HepG2 (cell line): ENCODE data around the gene ACSM5. TPM values are rescaled to one million over a fixed set of nuclear protein-coding genes. Genes with fewer than 3 reads are reported as not detected.
A peak's percentile ranks its signal among the peaks of the same experiment; 100 is the strongest.

ENCODE experiments used
- DDIT3 ChIP-seq: sonication (generic); formaldehyde crosslinking; IDR thresholded peaks from 2 replicates; pipeline ENCODE4 v1.4.0; 2020; ENCODE audit warnings: mild to moderate bottlenecking, missing genetic modification reagents
- GFI1 ChIP-seq: sonication (generic); formaldehyde crosslinking; IDR thresholded peaks from 2 replicates; pipeline ENCODE4 v1.5.0; 2020; ENCODE audit warnings: missing genetic modification reagents, mild to moderate bottlenecking, borderline replicate concordance
- HDAC2 ChIP-seq: sonication (generic); formaldehyde crosslinking; IDR thresholded peaks from 2 replicates; pipeline ENCODE4 v1.4.0; 2020; ENCODE audit warnings: missing genetic modification reagents
- IRF2 ChIP-seq: IDR thresholded peaks from 2 replicates; pipeline ENCODE4 v1.6.1; 2018; ENCODE audit warnings: missing genetic modification reagents, missing compliant biosample characterization
- KAT2B ChIP-seq: fragments of 150-350 bp; IDR thresholded peaks from 2 replicates; pipeline ENCODE4 v1.6.1; 2014; ENCODE audit warnings: low read depth, low read length, borderline replicate concordance
- KDM5B ChIP-seq: sonication (generic); formaldehyde crosslinking; IDR thresholded peaks from 2 replicates; pipeline ENCODE4 v1.4.0; 2020; ENCODE audit warnings: missing genetic modification reagents, mild to moderate bottlenecking, borderline replicate concordance
- POGK ChIP-seq: sonication (generic); formaldehyde crosslinking; conservative IDR thresholded peaks from 2 replicates; pipeline ENCODE4 v1.8.0; 2022; ENCODE audit warnings: mild to moderate bottlenecking, moderate library complexity, missing genetic modification reagents
- ZBTB2 ChIP-seq: sonication (generic); formaldehyde crosslinking; IDR thresholded peaks from 2 replicates; pipeline ENCODE4 v1.8.0; 2022; ENCODE audit warnings: low read depth, missing genetic modification reagents
- ZNF670 ChIP-seq: sonication (generic); formaldehyde crosslinking; IDR thresholded peaks from 2 replicates; pipeline ENCODE4 v1.8.0; 2022; ENCODE audit warnings: mild to moderate bottlenecking, missing genetic modification reagents, borderline replicate concordance
- ZNF746 ChIP-seq: sonication (generic); formaldehyde crosslinking; IDR thresholded peaks from 2 replicates; pipeline ENCODE4 v1.8.0; 2022; ENCODE audit warnings: mild to moderate bottlenecking, missing genetic modification reagents
- ZNF766 ChIP-seq: sonication (generic); formaldehyde crosslinking; IDR thresholded peaks from 2 replicates; pipeline ENCODE4 v1.5.0; 2020; ENCODE audit warnings: missing genetic modification reagents, borderline replicate concordance
- ZNF768 ChIP-seq: sonication (generic); formaldehyde crosslinking; IDR thresholded peaks from 2 replicates; pipeline ENCODE4 v1.4.0; 2020; ENCODE audit warnings: missing genetic modification reagents
- polyA plus RNA-seq, 8 experiments: library from polyadenylated mRNA; depleted of rRNA in 3 of 8; stranded (reverse) in 7 of 8; unstranded in 1 of 8; fragments of >200 nt; fragmentation: Illumina TruSeq in 4 of 8; extraction: Trizol in 4 of 8; gene quantifications; 2 replicates each; pipeline versions ENCODE4 v1.2.1 to v1.2.3, GENCODE V29; 2011 to 2016; ENCODE audit warnings: low read depth in 4 of 8, missing spikeins in 1 of 8, mixed read lengths in 1 of 8; ENCODE audit not compliant: insufficient read depth in 1 of 8
- total RNA-seq, 5 experiments: library from RNA; depleted of rRNA; stranded (reverse); fragments of >200 nt; fragmentation: Illumina TruSeq; extraction: Trizol; gene quantifications; 2 replicates each; pipeline ENCODE4 v1.2.3, GENCODE V29; 2016; ENCODE audit warnings: low read depth in 1 of 5
- TF ChIP-seq, protein P1 (sequence below): sonication (generic); formaldehyde crosslinking; IDR thresholded peaks from 2 replicates; pipeline ENCODE4 v1.9.0; 2021; ENCODE audit warnings: missing genetic modification reagents, borderline replicate concordance
- TF ChIP-seq, protein P2 (sequence below): sonication (generic); formaldehyde crosslinking; IDR thresholded peaks from 2 replicates; pipeline ENCODE4 v1.8.1; 2023; ENCODE audit warnings: mild to moderate bottlenecking, moderate library complexity, missing genetic modification reagents
- TF ChIP-seq, protein P3 (sequence below): sonication (generic); formaldehyde crosslinking; IDR thresholded peaks from 2 replicates; pipeline ENCODE4 v1.4.0; 2020; ENCODE audit warnings: missing genetic modification reagents, borderline replicate concordance

Gene ACSM5
- total and polyA plus RNA-seq, 2 of the 13 experiments (the other 11 are each of a cell fraction or from before 2014, with no cell fraction given), result 9.1 to 15.0 TPM

- TF ChIP-seq, protein P1, sequence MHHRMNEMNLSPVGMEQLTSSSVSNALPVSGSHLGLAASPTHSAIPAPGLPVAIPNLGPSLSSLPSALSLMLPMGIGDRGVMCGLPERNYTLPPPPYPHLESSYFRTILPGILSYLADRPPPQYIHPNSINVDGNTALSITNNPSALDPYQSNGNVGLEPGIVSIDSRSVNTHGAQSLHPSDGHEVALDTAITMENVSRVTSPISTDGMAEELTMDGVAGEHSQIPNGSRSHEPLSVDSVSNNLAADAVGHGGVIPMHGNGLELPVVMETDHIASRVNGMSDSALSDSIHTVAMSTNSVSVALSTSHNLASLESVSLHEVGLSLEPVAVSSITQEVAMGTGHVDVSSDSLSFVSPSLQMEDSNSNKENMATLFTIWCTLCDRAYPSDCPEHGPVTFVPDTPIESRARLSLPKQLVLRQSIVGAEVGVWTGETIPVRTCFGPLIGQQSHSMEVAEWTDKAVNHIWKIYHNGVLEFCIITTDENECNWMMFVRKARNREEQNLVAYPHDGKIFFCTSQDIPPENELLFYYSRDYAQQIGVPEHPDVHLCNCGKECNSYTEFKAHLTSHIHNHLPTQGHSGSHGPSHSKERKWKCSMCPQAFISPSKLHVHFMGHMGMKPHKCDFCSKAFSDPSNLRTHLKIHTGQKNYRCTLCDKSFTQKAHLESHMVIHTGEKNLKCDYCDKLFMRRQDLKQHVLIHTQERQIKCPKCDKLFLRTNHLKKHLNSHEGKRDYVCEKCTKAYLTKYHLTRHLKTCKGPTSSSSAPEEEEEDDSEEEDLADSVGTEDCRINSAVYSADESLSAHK, result no peak
- TF ChIP-seq POGK (CRISPR knock-in tag), result peak; percentile 78
- peak; percentile 83 for TF ChIP-seq KAT2B
- peak; percentile 56; the same call in 1 of the 2 replicates for TF ChIP-seq ZNF768 (CRISPR knock-in tag)
- TF ChIP-seq, protein P2, sequence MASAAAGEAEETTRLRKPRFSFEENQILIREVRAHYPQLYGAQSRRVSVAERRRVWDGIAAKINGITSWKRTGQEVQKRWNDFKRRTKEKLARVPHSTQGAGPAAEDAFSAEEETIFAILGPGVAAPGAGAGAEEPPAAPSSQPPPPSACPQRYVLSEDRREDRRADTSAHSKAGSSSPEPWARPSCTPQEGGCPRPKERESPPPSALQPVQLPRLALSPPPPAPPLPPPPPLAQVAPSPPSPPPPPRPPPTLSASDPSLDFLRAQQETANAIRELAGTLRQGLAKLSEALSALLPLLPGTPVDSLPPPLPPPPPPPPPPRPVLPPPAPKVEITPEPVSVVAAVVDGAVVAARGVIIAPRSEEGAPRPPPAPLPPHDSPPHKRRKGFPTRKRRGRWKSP (CRISPR knock-in tag), result peak; percentile 59; the same call in 1 of the 2 replicates
- peak; percentile 56 for TF ChIP-seq HDAC2 (CRISPR knock-in tag)
- peak; percentile 96 for TF ChIP-seq KDM5B
- TF ChIP-seq, protein P3, sequence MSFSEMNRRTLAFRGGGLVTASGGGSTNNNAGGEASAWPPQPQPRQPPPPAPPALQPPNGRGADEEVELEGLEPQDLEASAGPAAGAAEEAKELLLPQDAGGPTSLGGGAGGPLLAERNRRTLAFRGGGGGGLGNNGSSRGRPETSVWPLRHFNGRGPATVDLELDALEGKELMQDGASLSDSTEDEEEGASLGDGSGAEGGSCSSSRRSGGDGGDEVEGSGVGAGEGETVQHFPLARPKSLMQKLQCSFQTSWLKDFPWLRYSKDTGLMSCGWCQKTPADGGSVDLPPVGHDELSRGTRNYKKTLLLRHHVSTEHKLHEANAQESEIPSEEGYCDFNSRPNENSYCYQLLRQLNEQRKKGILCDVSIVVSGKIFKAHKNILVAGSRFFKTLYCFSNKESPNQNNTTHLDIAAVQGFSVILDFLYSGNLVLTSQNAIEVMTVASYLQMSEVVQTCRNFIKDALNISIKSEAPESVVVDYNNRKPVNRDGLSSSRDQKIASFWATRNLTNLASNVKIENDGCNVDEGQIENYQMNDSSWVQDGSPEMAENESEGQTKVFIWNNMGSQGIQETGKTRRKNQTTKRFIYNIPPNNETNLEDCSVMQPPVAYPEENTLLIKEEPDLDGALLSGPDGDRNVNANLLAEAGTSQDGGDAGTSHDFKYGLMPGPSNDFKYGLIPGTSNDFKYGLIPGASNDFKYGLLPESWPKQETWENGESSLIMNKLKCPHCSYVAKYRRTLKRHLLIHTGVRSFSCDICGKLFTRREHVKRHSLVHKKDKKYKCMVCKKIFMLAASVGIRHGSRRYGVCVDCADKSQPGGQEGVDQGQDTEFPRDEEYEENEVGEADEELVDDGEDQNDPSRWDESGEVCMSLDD (CRISPR knock-in tag), result peak; percentile 55; the same call in 1 of the 2 replicates
- peak; percentile 21; the same call in 1 of the 2 replicates for TF ChIP-seq ZNF766 (CRISPR knock-in tag)
- TF ChIP-seq ZNF746 (CRISPR knock-in tag), result peak; percentile 85
- no peak for TF ChIP-seq ZBTB2
- TF ChIP-seq IRF2 (CRISPR knock-in tag), result peak; percentile 60; the same call in 1 of the 2 replicates
- no peak for TF ChIP-seq DDIT3
- TF ChIP-seq GFI1 (CRISPR knock-in tag), result no peak; the same call in 1 of the 2 replicates
- peak; percentile 88; the same call in 1 of the 2 replicates for TF ChIP-seq ZNF670
Measured at GRCh38 chr16:20385844-20386832, 23.2 kb upstream of the ACSM5 start (continued).
